DND-41 (cell line): ENCODE measurements around the gene RANBP17.

ENCODE experiments used
- CTCF ChIP-seq: IDR thresholded peaks from 2 replicates; pipeline ENCODE4 v1.5.1; 2012; ENCODE audit warnings: borderline replicate concordance, low read length, moderate library complexity, mild to moderate bottlenecking; ENCODE audit not compliant: poor library complexity, severe bottlenecking; ENCODE audit errors: extremely low read depth
- EZH2 ChIP-seq: IDR thresholded peaks from 3 replicates; pipeline ENCODE4 v1.6.1; 2012; ENCODE audit warnings: borderline replicate concordance, low read depth, mild to moderate bottlenecking, moderate library complexity, low read length, inconsistent platforms; ENCODE audit not compliant: severe bottlenecking

GRCh38 chr5:171314728-171315385, 453.0 kb downstream of the RANBP17 start:
- TF ChIP-seq EZH2, result no peak
- TF ChIP-seq CTCF, result no peak
